Lung (tissue), 12 donors: ENCODE data around the gene ONECUT3. TPM values are rescaled to one million over a fixed set of nuclear protein-coding genes. Genes with fewer than 3 reads are reported as not detected.

ENCODE experiments used
- ATAC-seq: fragments of 200-7000 bp; cut with Tn5 transposase; one replicate; pipeline ENCODE4 v1.9.1; 2020; ENCODE audit warnings: moderate number of reproducible peaks; ENCODE audit not compliant: insufficient read depth, low FRiP score
- DNase-seq, 3 donors: peaks; one replicate each; pipeline ENCODE4 v3.0.0-alpha.2; 2013 to 2017
- H3K27ac ChIP-seq, 2 donors: one replicate each; pipeline ENCODE4 v1.5.1; 2013; ENCODE audit warnings: mild to moderate bottlenecking in 2 of 2, moderate library complexity in 2 of 2, control low read depth in 1 of 2, inconsistent platforms in 1 of 2, low read depth in 1 of 2, low read length in 1 of 2
- H3K27me3 ChIP-seq, 3 donors: one replicate each; pipeline ENCODE4 v1.5.1; 2013; ENCODE audit warnings: low read length in 2 of 3; ENCODE audit not compliant: control insufficient read depth in 3 of 3, insufficient read depth in 3 of 3
- H3K36me3 ChIP-seq, 4 donors: one replicate each; pipeline ENCODE4 v1.5.1; 2013; ENCODE audit warnings: low read length in 4 of 4, mild to moderate bottlenecking in 1 of 4, moderate library complexity in 1 of 4; ENCODE audit not compliant: control insufficient read depth in 4 of 4, insufficient read depth in 4 of 4
- H3K4me1 ChIP-seq, 5 donors: one replicate each; pipeline ENCODE4 v1.5.1; 2013; ENCODE audit warnings: low read length in 5 of 5, mild to moderate bottlenecking in 2 of 5, moderate library complexity in 1 of 5; ENCODE audit not compliant: control insufficient read depth in 5 of 5, insufficient read depth in 5 of 5
- H3K4me3 ChIP-seq: one replicate; pipeline ENCODE4 v1.5.1; 2013; ENCODE audit warnings: mild to moderate bottlenecking, control low read depth, moderate library complexity
- H3K9ac ChIP-seq, 2 donors: one replicate each; pipeline ENCODE4 v1.5.1; 2013; ENCODE audit warnings: low read length in 2 of 2, control low read depth in 1 of 2; ENCODE audit not compliant: insufficient read depth in 1 of 2
- H3K9me3 ChIP-seq, 4 donors: one replicate each; pipeline ENCODE4 v1.5.1; 2013; ENCODE audit warnings: low read length in 3 of 4, mild to moderate bottlenecking in 1 of 4, moderate library complexity in 1 of 4; ENCODE audit not compliant: control insufficient read depth in 4 of 4, insufficient read depth in 3 of 4
- WGBS, 2 donors: extraction: QIAGEN DNeasy Blood & Tissue Kit; methylation state at CpG; one replicate each; pipeline ENCODE4 v1.1.7; 2013; 5-methylcytosine and 5-hydroxymethylcytosine counted together
- polyA plus RNA-seq, 2 donors: library from polyadenylated mRNA; stranded (reverse); fragments of 200-250 nt; gene quantifications; one replicate each; pipeline ENCODE4 v1.2.1, GENCODE V29; 2013
- total RNA-seq, 2 donors: library from RNA; depleted of rRNA in 1 of 2; stranded (reverse); fragments of >200 nt in 1 of 2; gene quantifications; one replicate each; pipeline ENCODE4 v1.2.1, GENCODE V29; 2014 to 2021
- TF ChIP-seq, protein P1 (sequence below): IDR thresholded peaks from 2 replicates; pipeline ENCODE4 v1.5.1; 2012; ENCODE audit warnings: mild to moderate bottlenecking; ENCODE audit errors: control extremely low read depth, extremely low read depth
- donor health status: control.
- donor health status: control.
- donor health status: Bipolar disorder and iron deficiency.
- donor health status: healthy.
- donor health status: DM: yes; HTN: yes; CAD: no.

ONECUT3 gene
- total and polyA plus RNA-seq, 4 donors = not detected

DNA sequence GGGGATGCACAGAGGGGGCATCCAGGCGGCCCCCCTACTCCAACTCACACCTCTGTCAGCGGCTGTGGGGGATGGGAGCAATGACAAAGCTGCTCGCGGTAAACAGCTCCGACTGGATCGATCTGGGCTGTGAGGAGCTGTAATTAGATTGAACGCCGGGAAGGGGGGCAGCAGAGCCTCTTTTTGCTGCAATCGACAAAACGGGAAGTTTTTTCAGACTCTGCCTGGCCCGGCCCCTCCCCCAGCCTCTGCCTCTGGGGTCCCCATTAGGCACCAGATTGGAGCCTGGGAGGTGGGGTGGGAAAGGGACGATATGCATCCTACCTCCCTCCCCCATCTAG, 16.3 kb downstream of the ONECUT3 start:
- TF ChIP-seq, protein P1, sequence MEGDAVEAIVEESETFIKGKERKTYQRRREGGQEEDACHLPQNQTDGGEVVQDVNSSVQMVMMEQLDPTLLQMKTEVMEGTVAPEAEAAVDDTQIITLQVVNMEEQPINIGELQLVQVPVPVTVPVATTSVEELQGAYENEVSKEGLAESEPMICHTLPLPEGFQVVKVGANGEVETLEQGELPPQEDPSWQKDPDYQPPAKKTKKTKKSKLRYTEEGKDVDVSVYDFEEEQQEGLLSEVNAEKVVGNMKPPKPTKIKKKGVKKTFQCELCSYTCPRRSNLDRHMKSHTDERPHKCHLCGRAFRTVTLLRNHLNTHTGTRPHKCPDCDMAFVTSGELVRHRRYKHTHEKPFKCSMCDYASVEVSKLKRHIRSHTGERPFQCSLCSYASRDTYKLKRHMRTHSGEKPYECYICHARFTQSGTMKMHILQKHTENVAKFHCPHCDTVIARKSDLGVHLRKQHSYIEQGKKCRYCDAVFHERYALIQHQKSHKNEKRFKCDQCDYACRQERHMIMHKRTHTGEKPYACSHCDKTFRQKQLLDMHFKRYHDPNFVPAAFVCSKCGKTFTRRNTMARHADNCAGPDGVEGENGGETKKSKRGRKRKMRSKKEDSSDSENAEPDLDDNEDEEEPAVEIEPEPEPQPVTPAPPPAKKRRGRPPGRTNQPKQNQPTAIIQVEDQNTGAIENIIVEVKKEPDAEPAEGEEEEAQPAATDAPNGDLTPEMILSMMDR = no peak
- H3K9me3 ChIP-seq = peaks cover 0 to 11% (median 4%) of the 10 kb centered on the region in 4 donors
- WGBS, 2 donors = 7% methylated on average over 12 of the region's 12 CpGs
- ATAC-seq (no peak), DNase-seq (no peak)
- no peaks in the 10 kb centered on the region for H3K36me3 ChIP-seq
- peaks cover 7 to 70% (median 53%) of the 10 kb centered on the region in 3 donors for H3K27me3 ChIP-seq
- no peak overlapping the region for H3K4me3 ChIP-seq
- H3K9ac ChIP-seq = no peak overlapping the region
- H3K4me1 ChIP-seq = peaks cover 0 to 8% (median 0%) of the 10 kb centered on the region in 5 donors
- H3K27ac ChIP-seq = no peak overlapping the region

DNA sequence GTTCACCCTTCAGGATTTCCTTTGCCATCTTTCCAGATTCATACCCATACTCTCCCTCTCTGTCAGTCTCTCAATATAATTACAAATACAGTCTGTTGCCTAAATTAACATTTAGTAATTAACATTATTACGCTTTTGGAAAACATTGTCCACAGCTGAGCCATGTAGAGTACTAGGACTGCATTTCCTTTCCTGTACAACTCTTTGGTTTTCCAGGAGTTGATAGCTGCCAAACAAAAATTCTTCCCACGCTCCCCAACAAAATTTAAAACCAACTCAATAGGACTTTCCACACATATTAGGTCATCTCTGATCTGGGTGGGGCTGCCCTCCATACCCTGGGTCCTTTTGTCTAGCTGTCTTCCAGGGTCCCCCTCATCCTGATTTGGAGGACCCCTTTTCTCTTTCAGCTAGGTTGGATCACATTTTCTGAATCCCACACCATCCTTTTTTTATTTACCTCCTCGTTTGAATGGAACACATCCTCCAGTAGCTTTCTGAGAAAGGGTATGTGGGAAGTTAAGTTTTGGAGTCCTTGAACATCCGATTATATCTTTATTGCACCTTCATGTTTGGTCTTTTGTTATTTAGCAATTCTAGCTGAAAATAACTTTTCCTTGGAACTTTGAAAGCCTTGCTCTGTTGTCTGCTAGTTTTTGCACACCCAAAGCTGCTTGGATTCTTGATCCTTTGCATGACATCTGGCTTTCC, 17.7 kb downstream of the ONECUT3 start:
- peaks cover 0 to 2% (median 0%) of the 10 kb centered on the region in 5 donors for H3K4me1 ChIP-seq
- WGBS, 2 donors = 86 to 90% methylated on average over 4 of the region's 4 CpGs
- TF ChIP-seq, protein P1 = no peak
- DNase-seq (no peak), ATAC-seq (no peak)
- H3K27me3 ChIP-seq = peaks cover 5 to 70% (median 53%) of the 10 kb centered on the region in 3 donors
- H3K9ac ChIP-seq = no peak overlapping the region
- peaks cover 0 to 15% (median 5%) of the 10 kb centered on the region in 4 donors for H3K9me3 ChIP-seq
- H3K36me3 ChIP-seq = no peaks in the 10 kb centered on the region
- no peak overlapping the region for H3K27ac ChIP-seq
- H3K4me3 ChIP-seq = no peak overlapping the region

DNA sequence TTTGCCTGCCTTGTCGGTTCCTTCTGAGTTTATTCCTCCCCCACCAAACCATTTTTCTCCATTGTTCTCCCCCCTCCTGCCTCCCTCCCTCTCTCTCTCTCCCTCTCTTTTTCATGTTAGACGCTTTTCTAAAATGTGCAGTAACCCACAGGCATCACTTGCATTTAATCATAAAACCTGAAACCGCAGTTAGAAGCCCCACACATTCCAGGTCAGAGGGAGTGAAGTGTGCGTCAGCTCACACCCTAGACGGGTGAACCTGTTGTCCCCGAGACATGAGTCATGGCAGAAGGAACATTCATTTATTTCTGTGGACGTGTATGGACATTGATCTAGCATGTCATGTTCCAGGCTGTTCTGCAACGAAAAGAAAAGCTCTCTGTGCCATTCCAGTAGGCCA, 19.9 kb downstream of the ONECUT3 start:
- no peak for ATAC-seq
- WGBS, 2 donors = 60 to 66% methylated on average over 8 of the region's 8 CpGs

More for the DNA sequence above, 19.9 kb downstream of the ONECUT3 start:
- Histone ChIP-seq H3K27me3 (peaks cover 5 to 72% (median 51%) of the 10 kb centered on the region in 3 donors), H3K4me3 (no peak overlapping the region), H3K27ac (no peak overlapping the region), H3K36me3 (no peaks in the 10 kb centered on the region), H3K9ac (no peak overlapping the region), H3K9me3 (peaks cover 0 to 19% (median 5%) of the 10 kb centered on the region in 4 donors), H3K4me1 (peaks cover 0 to 2% (median 0%) of the 10 kb centered on the region in 5 donors)
- DNase-seq = no peak
- TF ChIP-seq, protein P1 = no peak
